22Rv1 (cell line): ENCODE data around the gene SULF2.
"Not testable (repeated sequence)": the region's sequence is repeated elsewhere in the genome, so short reads cannot be mapped to it uniquely, and the experiment has no call there.

Experiments
- H3K27ac ChIP-seq: fragments of 450-650 bp; 2 replicates; pipeline ENCODE4 v1.5.1; 2017
- ZFX ChIP-seq: fragments of 450-650 bp; IDR thresholded peaks from 2 replicates; pipeline ENCODE4 v1.6.1; 2017; ENCODE audit warnings: antibody characterized with exemption, borderline replicate concordance
- TF ChIP-seq, protein P1 (sequence below): fragments of 450-650 bp; IDR thresholded peaks from 2 replicates; pipeline ENCODE4 v1.5.1; 2017; ENCODE audit warnings: mild to moderate bottlenecking

SULF2 gene

DNA sequence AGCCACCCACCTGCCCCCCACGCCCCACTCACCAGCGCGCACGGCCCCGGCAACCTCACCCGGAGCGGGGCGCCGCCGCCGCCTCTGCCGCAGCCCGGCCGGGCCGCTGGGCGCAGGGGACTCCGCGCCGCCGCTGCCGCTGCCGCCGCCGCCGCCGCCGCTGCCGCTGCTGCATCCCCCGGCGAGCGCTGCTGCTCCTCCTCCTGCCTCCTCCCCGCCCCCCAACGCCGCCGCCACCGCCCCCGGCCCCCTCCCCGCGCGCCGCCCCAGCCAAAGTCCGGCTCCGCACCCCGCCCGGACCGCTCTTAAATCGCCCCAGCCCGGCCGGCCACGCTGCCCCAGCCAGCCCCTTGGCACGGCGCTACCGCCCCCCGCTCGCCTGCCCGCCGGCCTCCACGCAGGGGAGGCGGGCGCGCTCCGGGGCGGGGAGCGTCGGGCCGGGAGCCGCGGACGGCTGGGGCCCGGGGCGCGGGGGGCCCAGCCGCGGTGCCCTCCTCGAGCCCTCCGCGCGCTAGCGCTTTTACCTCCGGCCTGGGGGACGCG is at the start of gene SULF2:
Gene SULF2, minus strand, starts transcription at position 171 of the 543 bp plus-strand sequence. CDS start 28,118 bp downstream, outside the sequence.
- H3K27ac ChIP-seq = no peak within 1 kb of the TSS
- TF ChIP-seq, protein P1, sequence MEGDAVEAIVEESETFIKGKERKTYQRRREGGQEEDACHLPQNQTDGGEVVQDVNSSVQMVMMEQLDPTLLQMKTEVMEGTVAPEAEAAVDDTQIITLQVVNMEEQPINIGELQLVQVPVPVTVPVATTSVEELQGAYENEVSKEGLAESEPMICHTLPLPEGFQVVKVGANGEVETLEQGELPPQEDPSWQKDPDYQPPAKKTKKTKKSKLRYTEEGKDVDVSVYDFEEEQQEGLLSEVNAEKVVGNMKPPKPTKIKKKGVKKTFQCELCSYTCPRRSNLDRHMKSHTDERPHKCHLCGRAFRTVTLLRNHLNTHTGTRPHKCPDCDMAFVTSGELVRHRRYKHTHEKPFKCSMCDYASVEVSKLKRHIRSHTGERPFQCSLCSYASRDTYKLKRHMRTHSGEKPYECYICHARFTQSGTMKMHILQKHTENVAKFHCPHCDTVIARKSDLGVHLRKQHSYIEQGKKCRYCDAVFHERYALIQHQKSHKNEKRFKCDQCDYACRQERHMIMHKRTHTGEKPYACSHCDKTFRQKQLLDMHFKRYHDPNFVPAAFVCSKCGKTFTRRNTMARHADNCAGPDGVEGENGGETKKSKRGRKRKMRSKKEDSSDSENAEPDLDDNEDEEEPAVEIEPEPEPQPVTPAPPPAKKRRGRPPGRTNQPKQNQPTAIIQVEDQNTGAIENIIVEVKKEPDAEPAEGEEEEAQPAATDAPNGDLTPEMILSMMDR = no peak
- TF ChIP-seq ZFX = no peak

DNA sequence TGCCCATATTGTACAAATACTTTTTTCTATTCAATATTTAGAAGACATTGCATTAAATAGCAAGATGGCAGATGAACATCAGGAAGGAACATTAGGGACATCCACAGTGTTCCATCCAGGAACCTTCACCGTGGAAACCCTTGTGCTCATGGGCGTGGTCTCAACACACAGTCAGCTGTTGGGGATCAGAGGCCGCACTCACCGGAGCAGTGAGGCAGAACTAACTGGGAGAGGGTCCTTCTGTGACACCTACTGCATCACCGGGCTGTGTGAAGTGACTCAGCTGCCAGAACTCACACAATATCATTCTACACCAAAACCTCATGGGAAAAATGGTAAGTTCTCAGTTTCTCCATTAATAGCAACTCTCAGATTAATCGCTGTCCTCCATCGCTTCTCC is 46.4 kb upstream of the SULF2 start:
- not testable (repeated sequence) for H3K27ac ChIP-seq

DNA sequence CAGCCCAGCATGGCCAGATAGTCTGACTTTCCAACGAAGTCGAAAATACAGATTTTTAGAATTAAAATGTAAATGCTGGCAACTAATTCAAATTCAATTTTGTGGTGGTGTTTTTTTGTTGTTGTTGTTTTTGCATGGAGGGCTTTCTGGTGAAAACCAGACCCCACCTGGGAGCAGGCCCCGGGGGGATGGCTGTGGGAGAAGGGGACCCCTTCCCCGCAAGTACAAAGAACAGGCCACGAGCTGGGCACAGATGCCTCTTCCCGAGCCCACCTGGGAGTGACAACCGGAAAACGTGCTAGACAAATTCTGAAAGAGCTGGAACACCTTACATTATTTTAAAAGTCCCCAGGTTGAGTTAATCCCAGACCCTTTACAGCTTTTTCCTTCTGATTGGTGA is 41.4 kb upstream of the SULF2 start:
- not testable (repeated sequence) for H3K27ac ChIP-seq

DNA sequence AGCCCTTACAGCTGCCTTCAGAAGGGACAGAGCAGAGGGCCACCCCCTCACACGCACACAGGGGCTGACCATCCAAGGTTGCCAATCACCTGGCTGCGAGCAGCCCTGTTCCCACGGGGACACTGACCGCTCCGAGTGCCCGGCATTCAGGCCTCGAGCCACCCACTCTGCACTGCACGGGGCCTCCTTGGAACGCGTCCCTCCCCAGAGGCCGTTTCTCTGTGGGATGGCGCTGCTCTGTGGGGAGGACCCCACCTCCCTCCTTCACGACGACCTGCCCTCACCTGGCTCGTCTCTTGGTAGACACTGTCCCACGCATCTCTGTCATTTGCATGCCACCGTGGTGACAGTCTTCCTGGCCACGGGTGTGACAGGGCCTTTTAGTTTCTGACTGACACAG is 40.7 kb upstream of the SULF2 start:
- not testable (repeated sequence) for H3K27ac ChIP-seq

DNA sequence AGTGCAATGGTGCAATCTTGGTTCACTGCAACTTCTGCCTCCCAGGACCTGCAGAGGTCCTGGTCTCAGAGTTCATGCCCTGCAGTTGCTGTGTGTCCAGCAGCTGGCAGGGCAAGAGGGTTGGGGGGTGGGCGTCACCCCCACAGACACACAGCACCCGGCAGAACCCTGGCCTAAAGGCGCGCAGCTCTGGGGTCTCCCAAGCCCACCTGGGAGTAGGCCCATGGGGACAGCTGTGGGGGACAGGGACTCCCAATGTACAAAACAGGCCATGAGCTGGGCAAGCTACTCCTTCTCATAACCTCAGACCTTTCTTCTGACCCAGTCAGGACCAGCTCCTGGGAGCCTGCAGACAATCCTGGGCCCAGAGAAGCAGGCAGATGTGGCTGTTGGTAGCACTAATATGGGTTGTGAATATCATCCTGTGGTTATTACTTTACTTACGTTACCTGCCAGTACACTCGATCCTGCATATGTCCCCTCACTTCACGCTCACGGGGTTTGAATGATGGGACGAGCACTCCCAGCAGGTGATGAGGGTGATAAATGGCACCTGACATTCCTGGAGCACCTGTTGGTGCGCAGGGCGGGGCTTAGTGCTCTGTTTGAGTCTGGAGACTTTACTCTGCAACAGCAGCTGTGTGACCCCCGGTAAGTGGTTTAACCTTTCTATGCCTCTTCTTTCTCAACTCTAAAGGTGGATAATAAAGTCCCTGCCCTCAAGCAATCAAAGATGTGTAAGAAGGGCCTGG is 39.9 kb upstream of the SULF2 start:
- no peak overlapping the region for H3K27ac ChIP-seq
- TF ChIP-seq ZFX = no peak
- TF ChIP-seq, protein P1 = no peak

DNA sequence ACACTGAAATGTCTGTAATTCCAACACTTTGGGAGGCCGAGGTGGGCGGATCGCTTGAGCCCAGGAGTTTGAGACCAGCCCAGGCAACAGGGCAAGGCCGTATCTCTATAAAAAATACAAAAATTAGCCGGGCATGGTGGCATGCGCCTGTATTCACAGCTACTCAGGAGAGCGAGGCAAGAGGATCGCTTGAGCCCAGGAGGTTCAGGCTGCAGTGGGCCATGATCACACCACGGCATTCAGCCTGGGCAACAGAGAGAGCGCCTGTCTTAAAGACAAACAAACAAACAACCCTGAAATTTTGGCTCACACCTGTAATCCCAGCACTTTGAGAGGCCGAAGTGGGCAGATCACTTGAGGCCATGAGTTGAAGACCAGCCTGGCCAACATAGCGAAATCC is 38.7 kb upstream of the SULF2 start:
- not testable (repeated sequence) for H3K27ac ChIP-seq

DNA sequence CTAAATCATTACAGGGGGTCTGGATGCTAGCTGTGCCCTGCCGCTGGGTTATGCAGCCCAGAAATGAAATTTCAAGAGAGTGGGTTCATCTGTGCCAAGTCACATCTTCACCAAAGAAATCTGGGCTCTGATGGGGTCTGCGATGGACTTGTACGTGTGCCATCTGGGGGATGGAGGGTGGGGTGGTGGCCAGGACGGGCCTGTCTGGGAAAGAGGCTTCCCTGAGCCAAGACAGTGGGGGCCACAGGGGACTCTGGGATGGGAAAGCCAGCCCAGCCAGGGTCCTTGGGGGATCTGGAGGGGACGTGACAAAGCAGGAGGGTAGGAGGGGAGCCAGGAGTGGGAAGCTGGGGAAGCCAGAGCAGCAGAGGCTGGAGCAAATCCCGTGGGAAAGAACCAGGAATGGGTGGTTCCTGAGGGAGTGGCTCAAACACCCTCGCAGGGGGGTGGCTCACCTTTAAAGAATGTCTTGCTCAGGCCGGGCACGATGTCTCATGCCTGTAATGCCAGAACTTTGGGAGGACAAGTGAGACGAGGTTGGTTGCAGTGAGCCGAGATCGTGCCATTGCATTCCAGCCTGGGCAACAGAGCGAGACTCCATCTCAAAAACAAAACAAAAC is 36.3 kb upstream of the SULF2 start:
- no peak for TF ChIP-seq ZFX
- TF ChIP-seq, protein P1 = no peak
- no peak overlapping the region for H3K27ac ChIP-seq

DNA sequence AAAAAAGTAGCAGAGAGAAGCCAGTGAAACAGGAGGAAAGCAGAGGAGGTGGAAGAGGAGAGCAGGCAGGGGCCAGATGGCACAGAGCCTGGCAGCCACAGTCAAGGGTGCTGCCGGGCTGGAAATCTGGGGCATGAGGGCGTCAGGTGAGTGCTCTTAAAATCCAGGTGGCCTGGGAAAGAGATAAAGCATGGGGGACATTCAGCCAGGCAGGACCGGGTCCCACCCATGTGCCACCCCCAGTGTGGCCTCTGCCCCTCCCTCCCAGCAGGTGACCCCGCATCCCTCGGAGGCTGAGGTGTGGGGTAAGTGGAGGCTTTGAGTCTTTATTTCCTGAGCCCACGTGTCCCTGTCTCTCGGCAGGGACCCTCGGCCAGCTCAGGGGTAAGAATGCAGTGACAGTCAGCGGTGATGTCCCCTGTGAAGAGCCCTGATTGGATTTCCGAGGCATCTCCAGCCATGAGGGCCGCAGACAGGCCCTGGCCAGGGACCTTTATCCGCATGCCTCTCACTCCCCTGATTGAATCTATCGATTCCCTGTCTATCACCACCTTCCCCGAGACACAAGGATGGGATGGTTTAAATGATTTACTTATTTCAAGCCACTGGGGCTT is 33.8 kb upstream of the SULF2 start:
- no peak overlapping the region for H3K27ac ChIP-seq
- TF ChIP-seq ZFX = no peak
- TF ChIP-seq, protein P1 = no peak

DNA sequence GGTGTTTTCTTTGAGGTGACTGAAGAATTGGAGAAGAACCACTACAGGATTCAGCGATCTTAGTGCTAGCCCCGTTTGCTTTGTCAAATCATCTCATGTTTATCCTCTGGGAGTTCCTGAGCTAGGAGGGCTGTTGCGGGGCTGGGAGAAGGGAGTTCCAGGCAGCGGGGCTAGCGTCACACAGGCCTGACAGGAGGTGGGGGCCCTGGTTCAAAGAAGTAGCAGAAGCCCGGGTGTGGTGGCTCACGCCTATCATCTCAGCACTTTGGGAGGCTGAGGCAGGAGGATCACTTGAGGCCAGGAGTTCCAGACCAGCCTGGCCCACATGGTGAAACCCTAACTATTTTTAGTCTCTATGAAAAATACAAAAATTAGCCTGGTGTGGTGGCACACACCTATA is 33.2 kb upstream of the SULF2 start:
- TF ChIP-seq, protein P1 = no peak
- TF ChIP-seq ZFX = no peak
- H3K27ac ChIP-seq = no peak overlapping the region
